Fibroblast of lung (primary cell): ENCODE measurements around the gene PLXNA2.

Source experiments
- EZH2 ChIP-seq: IDR thresholded peaks from 2 replicates; pipeline ENCODE4 v1.5.1; 2012; ENCODE audit warnings: low read length, control low read depth, mild to moderate bottlenecking; ENCODE audit errors: missing control alignments
- TF ChIP-seq, protein P1 (sequence below), 2 donors: IDR thresholded peaks in 1 of 2; conservative IDR thresholded peaks in 1 of 2; 1 replicate in 1 of 2; 2 replicates in 1 of 2; pipeline ENCODE4 v1.5.1; 2011 to 2012; ENCODE audit warnings: low read length in 2 of 2, control low read depth in 1 of 2, inconsistent platforms in 1 of 2, low read depth in 1 of 2, mild to moderate bottlenecking in 1 of 2

DNA sequence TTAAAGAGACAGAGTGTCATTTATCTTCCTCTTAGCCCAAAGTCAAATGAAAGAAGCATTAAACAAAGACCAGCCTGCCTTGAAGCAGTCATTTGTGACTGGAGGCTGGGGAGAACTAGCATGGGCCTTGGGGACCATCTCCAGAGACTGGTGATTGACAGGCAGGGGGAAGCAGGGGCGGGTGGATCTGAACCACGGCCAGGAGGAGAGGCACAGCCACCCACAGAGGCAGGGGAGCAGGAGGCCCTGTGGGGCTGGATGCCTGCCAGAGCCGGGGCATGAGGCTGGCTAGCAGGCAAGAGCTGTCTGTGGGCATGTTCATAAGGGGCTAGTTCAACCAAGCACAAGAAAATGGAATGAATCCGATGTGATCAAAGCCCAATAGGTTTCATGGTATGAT is 73.9 kb downstream of the PLXNA2 start:
- TF ChIP-seq, protein P1, sequence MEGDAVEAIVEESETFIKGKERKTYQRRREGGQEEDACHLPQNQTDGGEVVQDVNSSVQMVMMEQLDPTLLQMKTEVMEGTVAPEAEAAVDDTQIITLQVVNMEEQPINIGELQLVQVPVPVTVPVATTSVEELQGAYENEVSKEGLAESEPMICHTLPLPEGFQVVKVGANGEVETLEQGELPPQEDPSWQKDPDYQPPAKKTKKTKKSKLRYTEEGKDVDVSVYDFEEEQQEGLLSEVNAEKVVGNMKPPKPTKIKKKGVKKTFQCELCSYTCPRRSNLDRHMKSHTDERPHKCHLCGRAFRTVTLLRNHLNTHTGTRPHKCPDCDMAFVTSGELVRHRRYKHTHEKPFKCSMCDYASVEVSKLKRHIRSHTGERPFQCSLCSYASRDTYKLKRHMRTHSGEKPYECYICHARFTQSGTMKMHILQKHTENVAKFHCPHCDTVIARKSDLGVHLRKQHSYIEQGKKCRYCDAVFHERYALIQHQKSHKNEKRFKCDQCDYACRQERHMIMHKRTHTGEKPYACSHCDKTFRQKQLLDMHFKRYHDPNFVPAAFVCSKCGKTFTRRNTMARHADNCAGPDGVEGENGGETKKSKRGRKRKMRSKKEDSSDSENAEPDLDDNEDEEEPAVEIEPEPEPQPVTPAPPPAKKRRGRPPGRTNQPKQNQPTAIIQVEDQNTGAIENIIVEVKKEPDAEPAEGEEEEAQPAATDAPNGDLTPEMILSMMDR (conservative IDR thresholded peaks at IDR 0.05 in 1 of 2, IDR thresholded peaks at IDR 0.05 in 1 of 2; ENCODE audit: low read depth in 1 of 2, low read length in 2 of 2), result no peak
- no peak for TF ChIP-seq EZH2
